ENCODE results near the gene CYP24A1.

GRCh38 chr20:54122189-54122588 is 51.6 kb downstream of the CYP24A1 start:
- no peak for TF ChIP-seq CTCF (IDR thresholded peaks at IDR 0.05; ENCODE audit: insufficient read depth, low read depth, low read length)
- TF ChIP-seq EZH2 (IDR thresholded peaks at IDR 0.05; ENCODE audit: insufficient read depth, low read length), result no peak
